ENCODE results near the gene KLHL29. TPM values are rescaled to one million over a fixed set of nuclear protein-coding genes. Genes with fewer than 3 reads are reported as not detected.

Gene KLHL29
- total RNA-seq, 1 donor from 2014 or later = 5.0 TPM

DNA sequence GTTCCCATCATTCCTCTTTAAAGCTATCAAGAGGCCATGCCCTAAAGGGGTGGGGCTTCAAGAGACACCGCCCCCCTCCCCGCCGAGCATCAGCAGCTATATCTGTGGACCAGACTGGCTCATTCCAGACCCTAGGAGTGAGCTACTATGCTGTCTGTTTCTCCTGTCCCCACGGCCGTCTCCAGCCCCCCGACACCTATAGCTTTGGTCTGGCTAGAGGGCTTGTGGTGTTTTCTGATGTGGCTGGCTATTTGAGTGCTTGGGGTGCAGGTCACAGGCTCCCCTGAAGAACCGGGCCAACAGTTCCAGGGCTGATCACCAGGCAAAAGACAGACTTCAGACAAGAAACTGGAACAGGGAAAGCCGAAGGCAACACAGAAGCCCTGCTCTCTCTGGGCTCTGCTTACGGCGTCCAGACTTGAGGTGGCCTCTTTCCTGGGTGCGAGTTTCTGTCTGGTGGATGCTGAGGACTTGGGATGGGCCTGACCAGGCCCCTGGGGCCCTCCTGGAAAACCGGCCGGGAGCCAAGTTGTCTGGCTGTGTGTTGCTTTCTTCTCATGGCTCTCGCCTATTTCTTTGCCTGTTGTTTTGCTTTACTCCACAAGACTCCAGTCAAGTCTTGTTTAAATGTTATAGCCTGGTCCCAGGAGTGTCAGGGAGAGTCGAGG lies 83.6 kb downstream of the KLHL29 start:
- Mint-ChIP-seq H3K9me3 (ENCODE audit: unreplicated experiment) (no peaks in the 10 kb centered on the region), H3K27me3 (ENCODE audit: unreplicated experiment) (peaks cover 31% of the 10 kb centered on the region), H3K27ac (ENCODE audit: unreplicated experiment) (no peak overlapping the region), H3K4me1 (ENCODE audit: unreplicated experiment) (no peaks in the 10 kb centered on the region), H3K4me3 (ENCODE audit: unreplicated experiment) (no peak overlapping the region), H3K36me3 (ENCODE audit: unreplicated experiment) (peaks cover 1% of the 10 kb centered on the region)
- DNase-seq (ENCODE audit: extremely low spot score, unreplicated experiment) = no peak
- TF ChIP-seq, protein P1, sequence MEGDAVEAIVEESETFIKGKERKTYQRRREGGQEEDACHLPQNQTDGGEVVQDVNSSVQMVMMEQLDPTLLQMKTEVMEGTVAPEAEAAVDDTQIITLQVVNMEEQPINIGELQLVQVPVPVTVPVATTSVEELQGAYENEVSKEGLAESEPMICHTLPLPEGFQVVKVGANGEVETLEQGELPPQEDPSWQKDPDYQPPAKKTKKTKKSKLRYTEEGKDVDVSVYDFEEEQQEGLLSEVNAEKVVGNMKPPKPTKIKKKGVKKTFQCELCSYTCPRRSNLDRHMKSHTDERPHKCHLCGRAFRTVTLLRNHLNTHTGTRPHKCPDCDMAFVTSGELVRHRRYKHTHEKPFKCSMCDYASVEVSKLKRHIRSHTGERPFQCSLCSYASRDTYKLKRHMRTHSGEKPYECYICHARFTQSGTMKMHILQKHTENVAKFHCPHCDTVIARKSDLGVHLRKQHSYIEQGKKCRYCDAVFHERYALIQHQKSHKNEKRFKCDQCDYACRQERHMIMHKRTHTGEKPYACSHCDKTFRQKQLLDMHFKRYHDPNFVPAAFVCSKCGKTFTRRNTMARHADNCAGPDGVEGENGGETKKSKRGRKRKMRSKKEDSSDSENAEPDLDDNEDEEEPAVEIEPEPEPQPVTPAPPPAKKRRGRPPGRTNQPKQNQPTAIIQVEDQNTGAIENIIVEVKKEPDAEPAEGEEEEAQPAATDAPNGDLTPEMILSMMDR (IDR thresholded peaks at IDR 0.05) = no peak

DNA sequence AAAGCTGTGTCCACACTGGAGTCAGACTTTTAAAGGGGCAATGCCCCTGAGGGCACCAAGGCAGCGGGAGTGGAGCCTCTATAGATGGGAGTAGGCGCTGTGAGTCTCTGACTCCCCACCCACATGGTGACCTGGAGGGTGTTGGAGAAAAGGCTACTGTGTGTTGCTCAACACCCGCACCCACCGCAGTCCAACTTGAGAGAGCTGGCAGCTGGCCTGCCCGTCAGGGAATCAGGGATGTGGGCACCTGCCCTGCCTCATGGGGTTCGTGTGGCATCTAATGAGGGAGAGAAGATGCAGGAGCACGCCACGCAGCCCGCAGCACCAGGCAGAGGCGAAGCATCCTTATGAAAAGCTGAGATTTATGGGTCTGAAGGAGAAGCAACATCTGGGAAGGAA lies 84.2 kb downstream of the KLHL29 start:
- no peak for DNase-seq (ENCODE audit: extremely low spot score, unreplicated experiment)
- H3K27me3 Mint-ChIP-seq (ENCODE audit: unreplicated experiment) = peaks cover 31% of the 10 kb centered on the region
- H3K4me1 Mint-ChIP-seq (ENCODE audit: unreplicated experiment) = no peaks in the 10 kb centered on the region
- peaks cover 1% of the 10 kb centered on the region for H3K36me3 Mint-ChIP-seq (ENCODE audit: unreplicated experiment)
- TF ChIP-seq, protein P1 (IDR thresholded peaks at IDR 0.05) = no peak
- no peaks in the 10 kb centered on the region for H3K9me3 Mint-ChIP-seq (ENCODE audit: unreplicated experiment)
- no peak overlapping the region for H3K27ac Mint-ChIP-seq (ENCODE audit: unreplicated experiment)
- H3K4me3 Mint-ChIP-seq (ENCODE audit: unreplicated experiment) = no peak overlapping the region

DNA sequence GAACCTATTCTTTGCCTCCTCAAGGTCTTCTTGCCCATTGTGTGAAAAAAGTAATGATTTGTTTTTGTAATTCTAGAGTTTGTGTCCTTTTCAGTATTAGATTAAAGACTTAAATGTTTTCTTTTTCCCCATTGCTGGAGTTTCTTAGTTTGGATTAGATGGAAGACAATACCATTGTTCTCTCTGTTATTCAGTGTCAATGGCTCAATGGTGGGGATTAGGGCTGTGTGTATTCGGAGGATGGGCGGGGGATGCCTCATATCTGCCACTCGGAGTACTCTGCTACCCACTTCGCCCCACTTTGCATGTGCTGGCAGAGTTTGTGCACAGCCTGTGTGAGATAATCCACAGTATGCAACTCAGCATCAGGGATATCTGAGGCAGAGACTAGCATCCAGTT lies 90.1 kb downstream of the KLHL29 start:
- TF ChIP-seq, protein P1 (IDR thresholded peaks at IDR 0.05) = no peak
- Mint-ChIP-seq H3K27ac (ENCODE audit: unreplicated experiment) (no peak overlapping the region), H3K36me3 (ENCODE audit: unreplicated experiment) (peaks cover 1% of the 10 kb centered on the region), H3K4me1 (ENCODE audit: unreplicated experiment) (peaks cover 2% of the 10 kb centered on the region), H3K4me3 (ENCODE audit: unreplicated experiment) (no peak overlapping the region), H3K27me3 (ENCODE audit: unreplicated experiment) (peaks cover 6% of the 10 kb centered on the region), H3K9me3 (ENCODE audit: unreplicated experiment) (no peaks in the 10 kb centered on the region)
- no peak for DNase-seq (ENCODE audit: extremely low spot score, unreplicated experiment)

DNA sequence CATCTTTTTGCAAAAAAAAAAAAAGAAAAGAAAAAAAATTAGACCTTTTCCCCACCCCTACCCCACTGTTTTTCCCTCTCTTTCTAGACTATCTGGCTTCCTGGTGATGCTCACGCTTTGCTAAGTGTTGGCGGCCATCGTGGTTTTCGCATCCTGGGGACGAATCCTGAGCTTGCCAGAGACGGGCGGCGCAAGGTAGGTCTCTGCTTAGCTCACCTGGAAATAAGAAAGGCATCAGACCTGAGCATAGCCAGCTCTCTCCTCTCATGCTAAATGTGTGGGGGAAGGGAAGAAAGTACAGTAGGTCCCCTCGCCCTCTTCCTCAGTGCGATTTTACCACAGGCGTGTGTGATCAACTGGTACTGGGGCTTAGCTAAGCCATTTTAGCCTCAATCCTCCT lies 90.5 kb downstream of the KLHL29 start:
- peaks cover 4% of the 10 kb centered on the region for H3K4me1 Mint-ChIP-seq (ENCODE audit: unreplicated experiment)
- no peak overlapping the region for H3K4me3 Mint-ChIP-seq (ENCODE audit: unreplicated experiment)
- DNase-seq (ENCODE audit: extremely low spot score, unreplicated experiment) = no peak
- no peaks in the 10 kb centered on the region for H3K9me3 Mint-ChIP-seq (ENCODE audit: unreplicated experiment)
- TF ChIP-seq, protein P1 (IDR thresholded peaks at IDR 0.05) = no peak
- peaks cover 1% of the 10 kb centered on the region for H3K36me3 Mint-ChIP-seq (ENCODE audit: unreplicated experiment)
- H3K27ac Mint-ChIP-seq (ENCODE audit: unreplicated experiment) = no peak overlapping the region
- H3K27me3 Mint-ChIP-seq (ENCODE audit: unreplicated experiment) = peaks cover 6% of the 10 kb centered on the region

DNA sequence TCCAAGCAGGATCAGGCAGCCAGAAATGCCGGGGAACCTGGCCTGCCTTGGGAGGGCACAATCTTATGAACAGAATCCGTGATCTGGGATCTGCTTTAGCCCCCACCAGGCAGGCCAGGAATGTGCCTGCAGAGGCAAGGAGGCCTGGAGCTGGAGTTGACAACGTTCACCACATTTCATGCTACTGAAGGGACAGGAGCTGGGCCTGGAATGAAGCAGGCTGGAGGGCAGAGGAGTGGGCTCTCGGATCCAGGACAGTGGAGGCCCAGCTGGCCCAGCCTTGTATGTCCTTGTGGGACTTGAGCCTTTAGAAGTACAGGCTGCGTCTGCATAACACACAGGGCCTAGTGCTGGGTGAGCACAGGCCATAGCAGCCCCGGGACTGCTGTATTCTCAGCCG lies 91.8 kb downstream of the KLHL29 start:
- Mint-ChIP-seq H3K27ac (ENCODE audit: unreplicated experiment) (no peak overlapping the region), H3K9me3 (ENCODE audit: unreplicated experiment) (no peaks in the 10 kb centered on the region), H3K4me1 (ENCODE audit: unreplicated experiment) (peaks cover 14% of the 10 kb centered on the region), H3K4me3 (ENCODE audit: unreplicated experiment) (no peak overlapping the region), H3K36me3 (ENCODE audit: unreplicated experiment) (peaks cover 1% of the 10 kb centered on the region), H3K27me3 (ENCODE audit: unreplicated experiment) (peaks cover 6% of the 10 kb centered on the region)
- TF ChIP-seq, protein P1 (IDR thresholded peaks at IDR 0.05) = no peak
- DNase-seq (ENCODE audit: extremely low spot score, unreplicated experiment) = no peak
